Suprapubic skin (tissue), 4 donors: ENCODE results near the gene DUT. TPM values are rescaled to one million over a fixed set of nuclear protein-coding genes. Genes with fewer than 3 reads are reported as not detected.

Source experiments
- DNase-seq, 2 donors: peaks; one replicate each; pipeline ENCODE4 v3.0.0-alpha.2; 2019; ENCODE audit warnings: low spot score in 2 of 2
- H3K27ac ChIP-seq: fragments of 200-600 bp; sonication (generic); one replicate; pipeline ENCODE4 v1.5.1; 2019
- H3K27me3 ChIP-seq: fragments of 200-600 bp; sonication (generic); one replicate; pipeline ENCODE4 v1.5.1; 2019
- H3K36me3 ChIP-seq: fragments of 200-600 bp; sonication (generic); one replicate; pipeline ENCODE4 v1.5.1; 2019
- H3K4me1 ChIP-seq: fragments of 200-600 bp; sonication (generic); one replicate; pipeline ENCODE4 v1.5.1; 2019
- H3K4me3 ChIP-seq: fragments of 200-600 bp; sonication (generic); one replicate; pipeline ENCODE4 v1.5.1; 2019; ENCODE audit warnings: mild to moderate bottlenecking
- H3K9me3 ChIP-seq: fragments of 200-600 bp; sonication (generic); one replicate; pipeline ENCODE4 v1.5.1; 2019
- EP300 ChIP-seq: sonication (generic); formaldehyde crosslinking; IDR thresholded peaks from one replicate; pipeline ENCODE4 v1.6.1; 2017; ENCODE audit warnings: antibody characterized with exemption
- POLR2A ChIP-seq, 2 donors: fragments of 450-650 bp; IDR thresholded peaks; one replicate each; pipeline ENCODE4 v1.6.1; 2017; ENCODE audit warnings: antibody characterized with exemption in 2 of 2, mild to moderate bottlenecking in 2 of 2, moderate library complexity in 2 of 2
- POLR2AphosphoS5 ChIP-seq, 3 donors: sonication (generic); formaldehyde crosslinking; IDR thresholded peaks; one replicate each; pipeline ENCODE4 v1.6.1; 2017; ENCODE audit warnings: antibody characterized with exemption in 3 of 3
- WGBS: methylation state at CpG from one replicate; pipeline ENCODE4 v1.1.5; 2018; 5-methylcytosine and 5-hydroxymethylcytosine counted together
- total RNA-seq, 4 donors: library from RNA; depleted of rRNA; stranded (reverse); fragments of >200 nt; gene quantifications; one replicate each; pipeline ENCODE4 v1.1.0, GENCODE V29; 2016
- TF ChIP-seq, protein P1 (sequence below), 2 donors: fragments of 200-600 bp in 1 of 2; fragments of 450-650 bp in 1 of 2; sonication (generic) in 1 of 2; IDR thresholded peaks; one replicate each; pipeline ENCODE4 v1.5.1; 2016 to 2019; ENCODE audit warnings: antibody characterized with exemption in 2 of 2, mild to moderate bottlenecking in 1 of 2, moderate library complexity in 1 of 2

The DUT gene
- total RNA-seq, 4 donors from 2014 or later = 49.3 to 69.4 (median 64.2) TPM

DNA sequence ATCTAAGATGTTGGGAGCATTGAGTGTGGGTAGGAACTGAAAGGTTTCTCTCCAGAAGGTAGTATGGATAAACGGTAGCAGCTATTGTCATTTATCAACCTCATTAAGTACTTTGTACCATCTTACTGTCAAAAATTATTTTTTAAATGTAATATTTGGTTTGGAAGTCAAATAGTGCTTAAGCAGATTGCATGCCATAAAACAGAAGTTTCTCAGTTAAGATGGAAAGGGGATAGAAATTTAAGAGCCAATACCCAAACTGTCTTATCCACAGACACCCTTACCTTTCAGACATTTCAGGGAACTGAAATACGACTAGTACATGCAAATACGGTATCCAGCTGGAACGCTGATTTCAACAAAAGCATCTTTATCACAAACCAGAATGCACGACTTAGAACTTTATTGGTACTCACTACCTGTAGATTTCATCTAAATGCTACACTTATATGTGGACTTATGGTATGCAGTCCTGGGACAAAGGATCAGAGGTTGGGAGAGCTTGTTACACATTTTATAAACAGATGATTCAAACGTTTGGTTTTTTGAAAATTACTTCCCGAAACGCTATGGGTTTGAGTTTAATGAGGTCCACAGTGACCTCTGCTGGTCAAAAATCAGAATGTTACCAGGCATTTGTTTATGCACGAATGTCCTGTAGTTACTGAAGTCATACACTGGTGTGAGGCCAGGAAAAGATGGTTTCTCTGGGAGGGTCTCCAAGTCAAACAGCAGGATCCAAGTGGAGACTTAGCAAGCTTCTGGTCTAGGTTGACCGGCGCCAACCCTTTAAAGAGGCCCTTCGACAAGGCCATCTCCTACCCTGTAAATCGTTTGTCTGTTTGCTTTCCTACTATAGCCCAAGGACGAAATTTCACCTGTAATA lies 45.7 kb upstream of the DUT start:
- Histone ChIP-seq H3K36me3 (no peaks in the 10 kb centered on the region), H3K27ac (no peak overlapping the region), H3K9me3 (no peaks in the 10 kb centered on the region), H3K27me3 (peaks cover 3% of the 10 kb centered on the region), H3K4me1 (peaks cover 4% of the 10 kb centered on the region), H3K4me3 (no peak overlapping the region)
- DNase-seq = no peak
- TF ChIP-seq, protein P1, sequence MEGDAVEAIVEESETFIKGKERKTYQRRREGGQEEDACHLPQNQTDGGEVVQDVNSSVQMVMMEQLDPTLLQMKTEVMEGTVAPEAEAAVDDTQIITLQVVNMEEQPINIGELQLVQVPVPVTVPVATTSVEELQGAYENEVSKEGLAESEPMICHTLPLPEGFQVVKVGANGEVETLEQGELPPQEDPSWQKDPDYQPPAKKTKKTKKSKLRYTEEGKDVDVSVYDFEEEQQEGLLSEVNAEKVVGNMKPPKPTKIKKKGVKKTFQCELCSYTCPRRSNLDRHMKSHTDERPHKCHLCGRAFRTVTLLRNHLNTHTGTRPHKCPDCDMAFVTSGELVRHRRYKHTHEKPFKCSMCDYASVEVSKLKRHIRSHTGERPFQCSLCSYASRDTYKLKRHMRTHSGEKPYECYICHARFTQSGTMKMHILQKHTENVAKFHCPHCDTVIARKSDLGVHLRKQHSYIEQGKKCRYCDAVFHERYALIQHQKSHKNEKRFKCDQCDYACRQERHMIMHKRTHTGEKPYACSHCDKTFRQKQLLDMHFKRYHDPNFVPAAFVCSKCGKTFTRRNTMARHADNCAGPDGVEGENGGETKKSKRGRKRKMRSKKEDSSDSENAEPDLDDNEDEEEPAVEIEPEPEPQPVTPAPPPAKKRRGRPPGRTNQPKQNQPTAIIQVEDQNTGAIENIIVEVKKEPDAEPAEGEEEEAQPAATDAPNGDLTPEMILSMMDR (IDR thresholded peaks at IDR 0.05) = peak; percentile 34 to 58
- no peak for TF ChIP-seq POLR2A (IDR thresholded peaks at IDR 0.05)
- 29% methylated on average over 14 of the region's 14 CpGs for WGBS

DNA sequence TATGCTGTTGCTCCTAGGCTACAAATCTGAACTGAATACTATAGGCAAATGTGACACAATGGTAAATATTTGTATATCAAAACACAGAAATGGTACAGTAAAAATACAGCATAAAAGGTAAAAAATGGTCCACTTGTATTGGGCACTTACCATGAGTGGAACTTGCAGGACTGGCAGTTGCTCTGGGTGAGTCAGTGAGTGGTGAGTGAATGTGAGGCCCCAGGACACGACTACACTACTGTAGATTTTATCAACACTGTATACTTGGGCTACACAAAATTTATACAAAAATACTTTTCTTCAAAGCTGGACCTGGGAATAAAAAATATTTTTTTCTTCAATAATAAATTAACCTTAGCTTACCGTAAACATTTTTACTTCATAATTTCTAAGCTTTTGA lies 41.6 kb upstream of the DUT start:
- H3K27me3 ChIP-seq = peaks cover under 1% of the 10 kb centered on the region
- no peak overlapping the region for H3K27ac ChIP-seq
- 86% methylated on average over 2 of the region's 2 CpGs for WGBS
- TF ChIP-seq EP300 (no peak), POLR2A (IDR thresholded peaks at IDR 0.05) (no peak), POLR2AphosphoS5 (IDR thresholded peaks at IDR 0.05) (no peak)
- TF ChIP-seq, protein P1 (IDR thresholded peaks at IDR 0.05) = no peak
- H3K4me3 ChIP-seq = no peak overlapping the region
- H3K9me3 ChIP-seq = no peaks in the 10 kb centered on the region
- DNase-seq = no peak
- H3K36me3 ChIP-seq = no peaks in the 10 kb centered on the region
- peaks cover 4% of the 10 kb centered on the region for H3K4me1 ChIP-seq

DNA sequence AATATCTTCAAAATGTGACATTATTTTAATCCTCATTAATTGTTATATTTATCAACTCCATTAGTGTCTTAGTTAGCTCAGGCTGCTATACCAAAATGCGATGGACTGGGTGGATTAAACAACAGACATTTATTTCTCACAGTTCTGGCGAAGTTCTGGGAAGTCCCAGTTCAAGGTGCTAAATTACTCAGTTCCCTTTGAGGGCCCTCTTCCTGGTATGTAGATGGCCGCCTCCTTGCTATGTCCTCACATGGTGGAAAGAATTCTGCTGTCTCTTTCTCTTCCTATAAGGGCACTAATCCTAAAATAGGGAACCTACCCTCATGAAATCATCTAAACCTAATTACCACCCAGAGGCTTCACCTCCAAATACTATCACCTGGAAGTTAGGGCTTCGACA lies 38.8 kb upstream of the DUT start:
- TF ChIP-seq POLR2A (IDR thresholded peaks at IDR 0.05) = no peak
- TF ChIP-seq, protein P1 (IDR thresholded peaks at IDR 0.05) = no peak
- TF ChIP-seq EP300 = no peak
- no peak for TF ChIP-seq POLR2AphosphoS5 (IDR thresholded peaks at IDR 0.05)
- H3K4me1 ChIP-seq = no peaks in the 10 kb centered on the region
- no peak overlapping the region for H3K4me3 ChIP-seq
- no peak for DNase-seq
- WGBS = 95% methylated on average over 4 of the region's 4 CpGs
- no peaks in the 10 kb centered on the region for H3K36me3 ChIP-seq
- H3K9me3 ChIP-seq = no peaks in the 10 kb centered on the region
- H3K27ac ChIP-seq = no peak overlapping the region
- no peaks in the 10 kb centered on the region for H3K27me3 ChIP-seq

DNA sequence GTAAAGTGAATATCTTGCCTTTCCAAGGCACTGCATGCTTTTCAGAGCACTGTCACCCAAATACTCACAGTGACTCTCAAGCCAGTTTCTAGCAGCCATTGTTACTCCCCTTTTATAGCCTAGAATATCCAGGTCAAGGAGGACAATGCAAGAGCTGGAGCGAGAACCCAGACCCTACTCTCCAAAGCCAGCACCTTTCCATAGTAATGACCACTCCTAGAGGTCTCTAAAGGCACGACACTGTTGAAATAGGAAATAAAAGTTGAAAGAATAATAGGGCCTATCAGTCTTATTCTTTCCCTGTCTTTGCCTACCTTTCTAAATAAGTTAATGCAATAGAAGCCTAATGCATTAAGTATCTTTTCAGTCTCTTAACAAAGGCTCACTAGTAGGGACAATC lies 33.6 kb upstream of the DUT start:
- H3K27me3 ChIP-seq = no peaks in the 10 kb centered on the region
- no peaks in the 10 kb centered on the region for H3K4me1 ChIP-seq
- WGBS = 88% methylated on average over 2 of the region's 2 CpGs
- H3K9me3 ChIP-seq = no peaks in the 10 kb centered on the region
- no peak overlapping the region for H3K4me3 ChIP-seq
- no peak overlapping the region for H3K27ac ChIP-seq
- TF ChIP-seq, protein P1 (IDR thresholded peaks at IDR 0.05) = no peak
- no peak for TF ChIP-seq EP300
- no peak for TF ChIP-seq POLR2AphosphoS5 (IDR thresholded peaks at IDR 0.05)
- TF ChIP-seq POLR2A (IDR thresholded peaks at IDR 0.05) = no peak
- DNase-seq = no peak
- H3K36me3 ChIP-seq = no peaks in the 10 kb centered on the region

DNA sequence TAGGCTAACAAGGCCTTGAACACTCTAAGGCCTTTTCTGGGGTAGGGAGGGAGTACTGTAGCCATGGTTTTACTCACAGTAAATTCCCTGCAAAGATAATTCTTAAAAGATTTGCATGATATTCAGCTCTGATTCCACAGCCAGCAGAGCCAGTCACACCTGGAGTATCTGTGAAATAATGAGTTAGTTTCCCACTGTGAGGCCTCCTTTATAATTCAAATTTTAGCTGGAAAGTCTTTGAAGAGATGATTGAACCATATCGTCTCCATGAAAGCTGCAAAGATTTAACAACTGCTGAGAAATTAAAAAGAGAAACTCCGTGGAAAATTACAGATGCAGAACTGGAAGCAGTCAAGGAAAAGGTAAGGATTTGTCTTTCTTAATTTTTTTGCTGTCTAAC lies 32.3 kb upstream of the DUT start:
- Histone ChIP-seq H3K27ac (no peak overlapping the region), H3K27me3 (no peaks in the 10 kb centered on the region)
- WGBS = 40% methylated on average over 2 of the region's 2 CpGs

More for the DNA sequence above, 32.3 kb upstream of the DUT start:
- TF ChIP-seq POLR2A (IDR thresholded peaks at IDR 0.05) (no peak), POLR2AphosphoS5 (IDR thresholded peaks at IDR 0.05) (no peak), EP300 (no peak)
- TF ChIP-seq, protein P1 (IDR thresholded peaks at IDR 0.05) = no peak
- H3K36me3 ChIP-seq = no peaks in the 10 kb centered on the region
- H3K9me3 ChIP-seq = no peaks in the 10 kb centered on the region
- no peak overlapping the region for H3K4me3 ChIP-seq
- H3K4me1 ChIP-seq = no peaks in the 10 kb centered on the region
- no peak for DNase-seq
